Measurements from ENCODE around the gene ASTN2. TPM values are rescaled to one million over a fixed set of nuclear protein-coding genes. Genes with fewer than 3 reads are reported as not detected.

ASTN2 gene
- total RNA-seq, 1 donor from 2014 or later: 2.7 TPM

DNA sequence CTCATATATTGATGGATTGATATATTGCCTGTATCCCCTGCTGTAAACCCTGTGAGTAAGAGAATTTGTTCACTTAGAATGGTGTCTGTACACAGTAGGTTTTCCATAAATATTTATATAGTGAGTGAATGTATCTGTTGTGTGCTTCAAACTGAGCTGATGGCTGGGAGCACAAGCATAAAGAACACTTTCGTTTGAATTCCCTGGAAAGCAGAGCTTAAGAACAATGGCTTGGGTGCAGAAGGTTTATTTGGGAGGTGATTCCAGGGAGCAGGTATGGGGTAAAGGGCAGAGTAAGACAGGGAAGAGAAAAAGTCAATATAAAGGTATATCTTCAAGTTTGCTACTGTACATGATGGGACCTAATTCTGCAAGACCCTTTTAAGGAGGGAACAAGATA lies 918.7 kb downstream of the ASTN2 start:
- no peaks in the 10 kb centered on the region for H3K27me3 Mint-ChIP-seq (ENCODE audit: low read depth)
- intact Hi-C loops (cut with micrococcal nuclease): loop anchor here (10.0 kb wide), 1 partner anchor 901 kb away; no protein-coding TSS in a partner anchor
- H3K4me1 Mint-ChIP-seq (ENCODE audit: low read depth): no peaks in the 10 kb centered on the region
- no peaks in the 10 kb centered on the region for H3K9me3 Mint-ChIP-seq
- DNase-seq (ENCODE audit: low spot score): no peak
- no peak overlapping the region for H3K4me3 Mint-ChIP-seq (ENCODE audit: low read depth)
- no peaks in the 10 kb centered on the region for H3K36me3 Mint-ChIP-seq (ENCODE audit: low read depth)
- H3K27ac Mint-ChIP-seq: no peak overlapping the region

DNA sequence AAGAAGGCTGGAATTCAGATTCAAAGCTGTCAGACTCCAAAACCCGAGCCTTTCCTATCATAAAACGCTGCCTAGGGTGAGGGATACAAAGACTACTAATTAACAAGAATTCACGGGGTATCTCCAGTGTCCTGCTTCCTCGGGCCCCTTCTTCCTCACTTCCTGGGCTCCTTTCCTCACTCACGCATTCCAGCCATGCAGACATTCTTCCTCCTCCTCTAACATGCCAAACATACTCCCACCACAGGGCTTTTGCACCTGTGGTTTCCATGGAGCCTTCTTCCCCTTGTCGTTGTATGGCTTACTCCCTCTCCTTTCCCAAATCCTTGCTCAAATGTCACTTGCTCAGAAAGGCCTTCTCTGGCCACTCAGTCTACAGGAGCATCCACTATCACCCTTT lies 919.1 kb downstream of the ASTN2 start:
- intact Hi-C loops (cut with micrococcal nuclease): loop anchor here (10.0 kb wide), 1 partner anchor 901 kb away; no protein-coding TSS in a partner anchor

DNA sequence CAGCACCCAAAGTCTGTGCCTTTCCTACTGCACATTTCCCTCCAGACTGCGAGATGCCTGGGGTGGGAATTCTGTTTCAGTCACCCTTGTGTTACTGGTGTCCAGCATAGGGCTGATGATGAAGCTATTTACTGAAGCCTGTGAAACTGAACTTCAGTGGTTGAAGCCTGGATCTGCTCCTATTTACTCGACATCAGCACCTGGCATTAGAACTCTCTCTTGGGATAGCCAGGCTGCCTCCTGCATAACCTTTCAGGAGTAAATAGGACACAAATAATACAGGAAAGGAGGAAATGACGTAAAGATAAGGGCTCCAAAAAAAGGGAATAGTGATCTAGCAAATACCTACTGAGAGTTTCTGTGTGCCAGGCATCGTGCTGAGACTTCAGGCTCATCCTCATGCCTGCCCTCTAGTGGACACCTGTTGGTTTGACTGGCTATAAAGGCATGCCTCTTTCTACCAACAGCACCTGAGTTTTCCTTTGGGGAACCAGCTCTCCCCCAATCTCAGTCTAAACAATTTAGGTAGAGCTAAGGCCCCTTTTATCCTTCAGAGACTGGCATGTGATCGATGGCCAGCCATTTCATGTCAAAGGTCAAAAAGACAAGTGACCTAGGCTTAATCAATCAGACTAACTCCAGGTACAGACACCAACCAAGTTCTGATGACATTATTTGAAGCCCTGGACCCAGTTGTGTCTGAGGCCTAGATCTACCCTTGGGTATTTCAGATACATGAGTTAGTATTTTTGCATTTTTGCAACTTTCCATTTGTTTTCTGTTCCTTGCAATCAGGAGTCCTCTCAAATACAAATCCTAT lies 919.8 kb downstream of the ASTN2 start:
- Mint-ChIP-seq H3K36me3 (ENCODE audit: low read depth) (no peaks in the 10 kb centered on the region), H3K9me3 (no peaks in the 10 kb centered on the region), H3K27ac (no peak overlapping the region), H3K4me1 (ENCODE audit: low read depth) (no peaks in the 10 kb centered on the region), H3K4me3 (ENCODE audit: low read depth) (no peak overlapping the region), H3K27me3 (ENCODE audit: low read depth) (no peaks in the 10 kb centered on the region)
- DNase-seq (ENCODE audit: low spot score): peak; percentile 8
- intact Hi-C loops (cut with micrococcal nuclease): loop anchor here (10.0 kb wide), 1 partner anchor 900 kb away; no protein-coding TSS in a partner anchor

More for the DNA sequence above, 919.1 kb downstream of the ASTN2 start:
- DNase-seq (ENCODE audit: low spot score): no peak
- Mint-ChIP-seq H3K27me3 (ENCODE audit: low read depth) (no peaks in the 10 kb centered on the region), H3K27ac (no peak overlapping the region), H3K4me3 (ENCODE audit: low read depth) (no peak overlapping the region), H3K36me3 (ENCODE audit: low read depth) (no peaks in the 10 kb centered on the region), H3K9me3 (no peaks in the 10 kb centered on the region), H3K4me1 (ENCODE audit: low read depth) (no peaks in the 10 kb centered on the region)

DNA sequence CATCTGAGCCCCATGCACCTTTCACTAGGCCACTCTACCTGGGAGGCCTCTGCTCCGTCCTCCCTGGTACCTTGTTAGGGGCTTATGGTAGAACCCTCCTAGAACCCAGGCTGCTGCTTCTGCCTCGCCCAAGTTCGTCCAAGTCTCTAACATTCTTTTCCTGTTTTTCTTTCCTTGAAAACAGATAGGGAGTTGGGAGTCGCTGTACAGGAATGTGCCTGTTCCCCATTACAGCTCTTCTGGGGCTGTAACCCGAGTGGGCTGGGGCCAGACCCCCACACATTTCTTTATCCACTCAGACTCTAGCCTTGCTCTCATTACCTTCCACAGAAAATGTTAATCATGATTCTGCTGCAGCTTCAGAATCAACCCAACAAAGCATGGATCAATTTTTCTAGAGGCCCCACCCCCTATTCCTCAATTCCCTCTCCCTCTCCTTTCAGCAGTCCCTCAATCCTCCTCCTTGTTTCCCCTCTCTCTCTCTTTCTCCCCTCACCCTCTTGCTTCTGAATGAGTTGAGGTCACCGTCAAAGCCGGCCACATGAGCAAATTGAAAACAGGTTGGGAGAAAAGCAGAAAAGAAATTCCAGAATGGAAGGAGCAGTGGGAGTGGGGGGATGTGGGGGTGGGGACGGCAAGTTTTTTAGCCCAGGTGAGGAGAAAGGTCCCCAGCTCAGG lies 921.5 kb downstream of the ASTN2 start:
- Mint-ChIP-seq H3K9me3 (no peaks in the 10 kb centered on the region), H3K27ac (no peak overlapping the region), H3K27me3 (ENCODE audit: low read depth) (no peaks in the 10 kb centered on the region), H3K4me3 (ENCODE audit: low read depth) (no peak overlapping the region), H3K4me1 (ENCODE audit: low read depth) (no peaks in the 10 kb centered on the region), H3K36me3 (ENCODE audit: low read depth) (no peaks in the 10 kb centered on the region)
- intact Hi-C loops (cut with micrococcal nuclease): loop anchor here (10.0 kb wide), 1 partner anchor 899 kb away; no protein-coding TSS in a partner anchor
- no peak for DNase-seq (ENCODE audit: low spot score)

DNA sequence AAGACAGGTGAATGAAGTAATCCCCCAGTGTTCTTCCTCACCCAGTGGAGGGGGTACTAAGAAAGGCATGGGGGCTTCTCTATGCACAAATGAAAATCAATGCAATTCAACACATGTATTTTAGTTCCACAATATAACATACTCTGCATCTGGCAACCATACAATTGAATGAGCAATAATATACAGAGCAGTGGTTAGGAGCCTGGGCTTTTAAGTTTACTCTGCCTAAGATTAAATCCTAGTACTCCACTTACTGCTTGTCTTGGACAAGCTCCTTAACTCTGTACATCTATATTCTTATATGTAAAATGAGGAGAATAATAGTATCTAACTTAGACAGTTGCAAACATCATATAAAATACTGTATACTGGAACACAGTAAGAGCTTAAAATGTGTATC lies 923.2 kb downstream of the ASTN2 start:
- Mint-ChIP-seq H3K4me1 (ENCODE audit: low read depth) (no peaks in the 10 kb centered on the region), H3K4me3 (ENCODE audit: low read depth) (no peak overlapping the region), H3K27ac (no peak overlapping the region), H3K9me3 (no peaks in the 10 kb centered on the region), H3K27me3 (ENCODE audit: low read depth) (no peaks in the 10 kb centered on the region), H3K36me3 (ENCODE audit: low read depth) (no peaks in the 10 kb centered on the region)
- no peak for DNase-seq (ENCODE audit: low spot score)
- intact Hi-C loops (cut with micrococcal nuclease): loop anchor here (10.0 kb wide), 1 partner anchor 897 kb away; no protein-coding TSS in a partner anchor

DNA sequence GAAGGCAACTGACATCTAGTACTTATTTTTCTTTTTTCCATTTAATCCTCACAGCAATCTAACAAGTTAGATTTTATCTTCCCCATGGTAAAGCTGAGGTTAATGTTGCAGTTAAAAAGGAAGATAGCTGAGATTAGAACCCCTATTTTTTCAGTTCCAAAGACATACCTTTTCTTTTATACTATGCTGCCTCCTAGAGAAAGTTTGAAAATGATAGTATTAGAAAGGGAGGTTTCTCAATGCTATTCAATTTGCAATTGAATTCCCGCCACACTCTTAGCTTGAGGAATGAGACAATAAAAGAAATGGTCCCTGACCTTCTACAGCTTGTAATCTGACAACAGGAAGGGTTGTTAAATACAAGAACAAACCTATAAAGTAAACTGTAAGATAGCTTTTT lies 923.6 kb downstream of the ASTN2 start:
- Mint-ChIP-seq H3K27me3 (ENCODE audit: low read depth) (no peaks in the 10 kb centered on the region), H3K4me1 (ENCODE audit: low read depth) (no peaks in the 10 kb centered on the region), H3K4me3 (ENCODE audit: low read depth) (no peak overlapping the region), H3K36me3 (ENCODE audit: low read depth) (no peaks in the 10 kb centered on the region), H3K27ac (no peak overlapping the region), H3K9me3 (no peaks in the 10 kb centered on the region)
- intact Hi-C loops (cut with micrococcal nuclease): loop anchor here (10.0 kb wide), 1 partner anchor 896 kb away; no protein-coding TSS in a partner anchor
- no peak for DNase-seq (ENCODE audit: low spot score)

DNA sequence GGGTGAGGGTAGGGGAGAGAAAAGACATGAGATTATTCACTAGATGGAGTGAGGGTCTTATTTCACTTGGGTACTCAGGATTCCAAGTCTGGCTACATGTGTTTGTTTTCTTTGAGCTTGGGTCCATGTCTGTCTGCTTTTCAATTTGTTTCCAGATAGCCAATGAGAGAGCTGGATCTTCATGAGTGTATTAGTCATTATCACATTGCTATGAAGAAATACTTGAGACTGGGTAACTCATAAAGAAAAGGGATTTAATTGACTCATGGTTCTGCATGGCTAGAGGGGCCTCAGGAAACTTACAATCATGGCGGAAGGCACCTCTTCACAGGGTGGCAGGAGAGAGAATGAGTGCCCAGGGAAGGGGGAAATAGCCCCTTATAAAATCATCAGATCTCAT lies 924.5 kb downstream of the ASTN2 start:
- intact Hi-C loops (cut with micrococcal nuclease): loop anchor here (10.0 kb wide), 1 partner anchor 896 kb away; no protein-coding TSS in a partner anchor
- H3K9me3 Mint-ChIP-seq: no peaks in the 10 kb centered on the region
- no peaks in the 10 kb centered on the region for H3K27me3 Mint-ChIP-seq (ENCODE audit: low read depth)
- no peaks in the 10 kb centered on the region for H3K4me1 Mint-ChIP-seq (ENCODE audit: low read depth)
- no peaks in the 10 kb centered on the region for H3K36me3 Mint-ChIP-seq (ENCODE audit: low read depth)
- no peak for DNase-seq (ENCODE audit: low spot score)
- H3K4me3 Mint-ChIP-seq (ENCODE audit: low read depth): no peak overlapping the region
- no peak overlapping the region for H3K27ac Mint-ChIP-seq

DNA sequence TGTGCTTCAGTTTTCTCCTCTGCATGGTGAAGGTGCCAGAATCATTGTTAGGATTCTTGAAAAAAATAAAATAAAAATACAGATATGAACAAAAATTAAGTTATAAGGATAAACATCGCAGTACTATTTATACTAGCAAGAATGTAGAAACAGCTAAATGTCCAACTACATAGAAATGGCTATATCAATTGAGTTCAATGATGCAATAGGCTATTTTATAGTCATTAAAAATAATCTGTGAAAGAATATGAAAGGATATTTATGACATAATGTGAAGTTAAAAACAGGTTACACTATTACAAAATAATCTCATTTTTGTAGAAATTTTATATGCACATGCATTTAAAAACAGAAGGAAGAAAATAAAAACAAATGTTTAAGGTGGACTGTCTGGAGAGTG lies 926.5 kb downstream of the ASTN2 start:
- H3K4me1 Mint-ChIP-seq (ENCODE audit: low read depth): no peaks in the 10 kb centered on the region
- H3K27me3 Mint-ChIP-seq (ENCODE audit: low read depth): no peaks in the 10 kb centered on the region
- no peak for DNase-seq (ENCODE audit: low spot score)
- no peaks in the 10 kb centered on the region for H3K9me3 Mint-ChIP-seq
- no peak overlapping the region for H3K27ac Mint-ChIP-seq
- H3K36me3 Mint-ChIP-seq (ENCODE audit: low read depth): no peaks in the 10 kb centered on the region
- H3K4me3 Mint-ChIP-seq (ENCODE audit: low read depth): no peak overlapping the region
- intact Hi-C loops (cut with micrococcal nuclease): no loop called here

DNA sequence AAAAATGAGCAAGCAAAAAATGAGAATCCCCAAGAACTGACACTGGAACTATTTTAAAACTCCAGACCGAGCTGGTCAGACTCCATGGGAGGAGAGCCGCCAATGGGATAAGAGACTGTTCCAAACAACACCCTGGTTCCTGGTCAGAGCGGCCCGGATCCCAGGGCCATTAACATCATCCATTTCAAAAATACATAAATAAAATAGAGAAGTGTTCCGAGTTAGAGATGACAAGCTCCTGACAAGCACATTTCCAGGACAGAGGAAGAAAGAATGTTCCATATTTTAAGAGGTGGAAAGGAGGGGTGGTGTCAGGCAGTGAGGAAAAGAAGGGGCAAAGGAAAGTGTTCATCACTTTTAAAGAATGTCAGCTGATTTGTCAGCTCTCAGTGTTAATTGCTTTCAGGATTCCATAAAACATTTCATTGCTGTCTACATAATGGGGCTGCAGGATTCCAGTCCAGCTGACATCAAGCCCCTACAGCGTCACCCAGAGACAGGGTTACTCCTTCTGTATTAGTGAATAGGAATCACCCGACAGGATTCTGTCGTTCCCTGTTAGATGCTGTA lies 930.3 kb downstream of the ASTN2 start:
- intact Hi-C loops (cut with micrococcal nuclease): no loop called here
- no peaks in the 10 kb centered on the region for H3K36me3 Mint-ChIP-seq (ENCODE audit: low read depth)
- no peak for DNase-seq (ENCODE audit: low spot score)
- no peak overlapping the region for H3K27ac Mint-ChIP-seq
- no peaks in the 10 kb centered on the region for H3K27me3 Mint-ChIP-seq (ENCODE audit: low read depth)
- H3K4me1 Mint-ChIP-seq (ENCODE audit: low read depth): no peaks in the 10 kb centered on the region
- no peaks in the 10 kb centered on the region for H3K9me3 Mint-ChIP-seq
- H3K4me3 Mint-ChIP-seq (ENCODE audit: low read depth): no peak overlapping the region

DNA sequence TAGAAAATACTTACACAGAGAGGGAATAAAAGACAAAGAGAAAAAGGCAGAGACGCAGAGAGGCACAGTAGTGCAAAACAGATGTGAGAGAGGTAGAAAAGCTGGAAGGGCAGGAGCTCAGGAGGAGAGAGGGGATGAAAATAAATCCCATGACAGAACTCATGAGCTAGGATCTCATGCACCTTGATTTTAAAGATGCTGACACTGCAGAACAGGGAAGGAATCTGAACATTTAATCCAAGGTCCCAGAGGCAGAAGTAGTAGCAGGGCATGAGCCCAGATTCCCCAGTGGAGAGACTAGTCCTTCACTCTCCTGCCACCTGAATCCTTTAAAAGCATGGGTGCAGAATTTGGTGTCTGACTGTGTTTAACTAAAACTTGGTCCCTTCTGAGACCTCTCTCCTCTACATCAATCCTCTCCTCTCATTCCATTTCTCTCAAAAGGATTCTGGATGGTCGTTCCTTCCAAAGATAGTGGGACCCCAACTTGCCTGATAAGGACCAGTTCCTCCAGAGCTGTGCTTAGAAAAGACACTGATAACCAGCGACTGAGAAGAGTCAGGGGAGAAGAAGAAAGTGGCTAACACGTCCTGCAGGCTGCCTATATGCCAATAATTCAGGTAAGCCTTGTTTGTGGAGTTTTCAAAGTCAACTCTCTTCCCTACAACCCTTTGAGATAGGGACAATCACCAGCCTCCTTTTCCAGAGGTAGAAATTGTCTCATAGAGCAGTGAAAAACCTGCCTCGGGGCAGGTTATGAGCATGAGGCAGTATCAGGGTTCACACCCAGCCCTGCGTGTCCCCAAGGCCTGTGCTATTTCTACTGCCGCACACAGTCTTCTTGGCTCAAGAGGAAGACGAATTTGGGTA lies 931.0 kb downstream of the ASTN2 start:
- Mint-ChIP-seq H3K9me3 (no peaks in the 10 kb centered on the region), H3K27me3 (ENCODE audit: low read depth) (no peaks in the 10 kb centered on the region), H3K36me3 (ENCODE audit: low read depth) (no peaks in the 10 kb centered on the region), H3K4me1 (ENCODE audit: low read depth) (no peaks in the 10 kb centered on the region), H3K4me3 (ENCODE audit: low read depth) (no peak overlapping the region), H3K27ac (no peak overlapping the region)
- DNase-seq (ENCODE audit: low spot score): no peak
- intact Hi-C loops (cut with micrococcal nuclease): no loop called here

DNA sequence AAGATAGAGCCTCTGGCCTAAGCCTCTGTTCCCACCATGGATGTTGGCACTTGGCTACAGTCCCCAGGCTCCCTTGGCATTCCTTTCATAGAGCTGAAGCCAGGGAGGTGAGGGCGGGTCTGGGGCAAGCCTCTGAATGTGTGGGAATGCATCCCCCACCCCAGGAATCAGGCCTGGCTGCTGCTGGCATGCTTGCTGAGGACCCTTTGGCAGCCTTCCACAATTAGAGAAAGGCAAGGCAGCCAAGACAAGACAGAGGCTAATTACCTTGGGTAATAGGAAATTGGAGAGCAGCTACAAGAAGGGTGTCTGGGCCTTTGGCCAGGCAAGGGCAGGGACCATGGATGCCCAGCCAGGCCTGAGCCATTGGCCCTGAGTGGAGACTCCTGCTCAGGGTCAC lies 932.1 kb downstream of the ASTN2 start:
- Mint-ChIP-seq H3K27me3 (ENCODE audit: low read depth) (no peaks in the 10 kb centered on the region), H3K9me3 (no peaks in the 10 kb centered on the region), H3K27ac (no peak overlapping the region), H3K4me1 (ENCODE audit: low read depth) (no peaks in the 10 kb centered on the region), H3K4me3 (ENCODE audit: low read depth) (no peak overlapping the region), H3K36me3 (ENCODE audit: low read depth) (no peaks in the 10 kb centered on the region)
- intact Hi-C loops (cut with micrococcal nuclease): no loop called here
- no peak for DNase-seq (ENCODE audit: low spot score)

DNA sequence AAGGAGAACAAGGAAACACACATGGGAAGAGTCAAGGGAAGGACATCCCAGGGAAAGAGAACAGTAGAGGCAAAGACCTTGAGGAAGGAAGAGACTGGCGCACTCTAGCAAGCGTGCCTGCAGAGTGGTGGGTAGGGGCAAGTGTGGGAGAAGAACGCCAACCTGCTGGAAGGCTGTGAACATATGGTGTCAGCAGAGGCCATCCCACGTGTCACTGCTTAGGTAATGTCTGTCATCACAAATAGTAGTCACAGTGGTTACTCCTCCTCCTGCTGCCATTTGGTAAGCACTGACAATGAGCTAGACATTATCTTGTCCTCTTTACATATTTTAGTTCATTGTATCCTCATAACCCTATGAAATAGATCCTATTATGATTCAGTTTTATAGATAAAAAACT lies 934.2 kb downstream of the ASTN2 start:
- H3K36me3 Mint-ChIP-seq (ENCODE audit: low read depth): no peaks in the 10 kb centered on the region
- intact Hi-C loops (cut with micrococcal nuclease): no loop called here
- H3K27me3 Mint-ChIP-seq (ENCODE audit: low read depth): no peaks in the 10 kb centered on the region
- no peak overlapping the region for H3K27ac Mint-ChIP-seq
- no peak for DNase-seq (ENCODE audit: low spot score)
- H3K9me3 Mint-ChIP-seq: no peaks in the 10 kb centered on the region
- no peaks in the 10 kb centered on the region for H3K4me1 Mint-ChIP-seq (ENCODE audit: low read depth)
- H3K4me3 Mint-ChIP-seq (ENCODE audit: low read depth): no peak overlapping the region

Data from activated T-helper 2 cell treated with anti-CD3 and anti-CD28 coated beads, Interferon-gamma antibody, Interleukin-2, Interleukin-4, amounts not matched to agents 10 μg/mL and 5 μg/mL and 100 μg/mL, durations not matched to agents 14 hours and 24 hours and 36 hours (primary cell).